NB4 (cell line): ENCODE measurements around the gene CNTN4.

Experiments used
- MAX ChIP-seq: IDR thresholded peaks from 2 replicates; pipeline ENCODE4 v1.6.1; 2011; ENCODE audit warnings: low read depth, low read length
- MYC ChIP-seq: IDR thresholded peaks from 2 replicates; pipeline ENCODE4 v1.6.1; 2011; ENCODE audit warnings: low read depth, low read length
- POLR2A ChIP-seq: IDR thresholded peaks from 2 replicates; pipeline ENCODE4 v1.6.1; 2011; ENCODE audit warnings: mild to moderate bottlenecking; ENCODE audit not compliant: insufficient read length; ENCODE audit errors: extremely low read depth
- TF ChIP-seq, protein P1 (sequence below): IDR thresholded peaks from one replicate; pipeline ENCODE4 v1.5.1; 2012; ENCODE audit warnings: low read depth, low read length

- TF ChIP-seq, protein P1, sequence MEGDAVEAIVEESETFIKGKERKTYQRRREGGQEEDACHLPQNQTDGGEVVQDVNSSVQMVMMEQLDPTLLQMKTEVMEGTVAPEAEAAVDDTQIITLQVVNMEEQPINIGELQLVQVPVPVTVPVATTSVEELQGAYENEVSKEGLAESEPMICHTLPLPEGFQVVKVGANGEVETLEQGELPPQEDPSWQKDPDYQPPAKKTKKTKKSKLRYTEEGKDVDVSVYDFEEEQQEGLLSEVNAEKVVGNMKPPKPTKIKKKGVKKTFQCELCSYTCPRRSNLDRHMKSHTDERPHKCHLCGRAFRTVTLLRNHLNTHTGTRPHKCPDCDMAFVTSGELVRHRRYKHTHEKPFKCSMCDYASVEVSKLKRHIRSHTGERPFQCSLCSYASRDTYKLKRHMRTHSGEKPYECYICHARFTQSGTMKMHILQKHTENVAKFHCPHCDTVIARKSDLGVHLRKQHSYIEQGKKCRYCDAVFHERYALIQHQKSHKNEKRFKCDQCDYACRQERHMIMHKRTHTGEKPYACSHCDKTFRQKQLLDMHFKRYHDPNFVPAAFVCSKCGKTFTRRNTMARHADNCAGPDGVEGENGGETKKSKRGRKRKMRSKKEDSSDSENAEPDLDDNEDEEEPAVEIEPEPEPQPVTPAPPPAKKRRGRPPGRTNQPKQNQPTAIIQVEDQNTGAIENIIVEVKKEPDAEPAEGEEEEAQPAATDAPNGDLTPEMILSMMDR = no peak
- no peak for TF ChIP-seq POLR2A
- no peak for TF ChIP-seq MAX
- no peak for TF ChIP-seq MYC
These were observed 755.0 kb downstream of the CNTN4 start for GRCh38 chr3:2853651-2854050.
